HEK293T (cell line): ENCODE measurements around the gene LRRC7.

ENCODE experiments used
- ARNT ChIP-seq: fragments of 450-650 bp; IDR thresholded peaks from 2 replicates; pipeline ENCODE4 v1.6.1; 2017; ENCODE audit warnings: mild to moderate bottlenecking
- BHLHE40 ChIP-seq: fragments of 450-650 bp; IDR thresholded peaks from 2 replicates; pipeline ENCODE4 v1.6.1; 2016; ENCODE audit warnings: mild to moderate bottlenecking, moderate library complexity, borderline replicate concordance
- FOXA1 ChIP-seq: fragments of 450-650 bp; IDR thresholded peaks from 2 replicates; pipeline ENCODE4 v1.6.1; 2016; ENCODE audit warnings: mild to moderate bottlenecking
- TARDBP ChIP-seq: fragments of 450-650 bp; IDR thresholded peaks from 2 replicates; pipeline ENCODE4 v1.6.1; 2016

DNA sequence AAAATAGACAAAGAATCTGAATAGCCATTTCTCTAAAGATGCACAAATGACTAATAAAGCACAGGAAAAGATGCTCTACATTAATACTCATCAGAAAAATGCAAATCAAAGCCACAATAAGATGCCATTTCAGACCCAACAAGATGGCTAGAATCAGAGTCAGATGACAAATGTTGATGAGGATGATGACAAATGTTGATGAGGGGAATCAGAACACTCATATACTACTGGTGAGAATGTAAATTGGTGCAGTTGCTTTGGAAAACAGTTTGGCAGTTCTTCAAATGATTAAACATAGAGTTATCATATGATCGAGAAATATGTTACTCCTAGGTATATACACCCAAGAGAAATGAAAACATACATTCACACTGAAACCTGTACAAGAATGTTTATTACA is 603.8 kb downstream of the LRRC7 start:
- no peak for TF ChIP-seq ARNT
- no peak for TF ChIP-seq FOXA1
- TF ChIP-seq BHLHE40 = no peak
- no peak for TF ChIP-seq TARDBP
